HL-60 (cell line): ENCODE results near the gene PNKP.

Source experiments
- CTCF ChIP-seq: IDR thresholded peaks from one replicate; pipeline ENCODE4 v1.5.1; 2011; ENCODE audit warnings: low read length, control low read depth, inconsistent platforms; ENCODE audit not compliant: insufficient read depth
- GABPA ChIP-seq: IDR thresholded peaks from 2 replicates; pipeline ENCODE4 v1.6.1; 2012; ENCODE audit warnings: low read depth
- POLR2AphosphoS5 ChIP-seq: IDR thresholded peaks from 2 replicates; pipeline ENCODE4 v1.6.1; 2012; ENCODE audit warnings: low read depth
- SPI1 ChIP-seq: IDR thresholded peaks from 2 replicates; pipeline ENCODE4 v1.6.1; 2012; ENCODE audit warnings: low read depth, mild to moderate bottlenecking, borderline replicate concordance
- TF ChIP-seq, protein P1 (sequence below): IDR thresholded peaks from 2 replicates; pipeline ENCODE4 v1.6.1; 2012; ENCODE audit warnings: low read depth; ENCODE audit not compliant: insufficient replicate concordance

DNA sequence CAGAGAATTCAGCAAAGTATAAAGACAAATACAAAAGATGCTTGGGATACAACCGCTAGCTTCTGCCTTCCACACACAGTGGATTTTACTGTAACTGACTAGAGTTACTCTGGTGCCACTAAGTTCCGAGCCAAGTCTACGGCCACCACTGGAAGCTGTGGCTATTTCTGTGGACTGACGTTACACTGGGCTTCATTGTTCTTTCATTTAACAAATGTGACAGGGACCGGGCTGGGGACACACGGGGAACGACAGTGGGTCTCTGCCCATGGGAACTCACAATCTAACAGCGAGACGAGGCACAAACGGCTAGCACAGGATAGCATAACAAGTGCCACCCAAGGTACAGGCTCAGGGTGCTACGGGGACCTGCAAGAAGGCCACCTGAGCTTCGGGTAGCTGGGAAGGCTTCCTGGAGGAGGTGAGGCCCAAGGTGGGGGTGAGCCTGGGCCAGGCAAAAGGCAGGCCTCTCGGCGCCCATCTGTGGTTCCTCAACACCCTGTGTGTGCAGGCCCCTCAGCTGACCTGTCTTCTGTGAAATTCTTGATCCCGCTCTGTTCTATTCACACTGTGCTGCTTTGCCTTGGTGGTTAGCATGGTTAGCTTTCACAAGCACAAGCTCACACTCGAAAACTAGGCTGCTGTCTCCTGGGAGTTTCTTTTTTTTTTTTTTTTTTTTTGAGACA lies 39.6 kb upstream of the PNKP start:
- no peak for TF ChIP-seq SPI1
- TF ChIP-seq CTCF, result no peak
- TF ChIP-seq POLR2AphosphoS5, result peak; percentile 13; the same call in 1 of the 2 replicates
- TF ChIP-seq, protein P1, sequence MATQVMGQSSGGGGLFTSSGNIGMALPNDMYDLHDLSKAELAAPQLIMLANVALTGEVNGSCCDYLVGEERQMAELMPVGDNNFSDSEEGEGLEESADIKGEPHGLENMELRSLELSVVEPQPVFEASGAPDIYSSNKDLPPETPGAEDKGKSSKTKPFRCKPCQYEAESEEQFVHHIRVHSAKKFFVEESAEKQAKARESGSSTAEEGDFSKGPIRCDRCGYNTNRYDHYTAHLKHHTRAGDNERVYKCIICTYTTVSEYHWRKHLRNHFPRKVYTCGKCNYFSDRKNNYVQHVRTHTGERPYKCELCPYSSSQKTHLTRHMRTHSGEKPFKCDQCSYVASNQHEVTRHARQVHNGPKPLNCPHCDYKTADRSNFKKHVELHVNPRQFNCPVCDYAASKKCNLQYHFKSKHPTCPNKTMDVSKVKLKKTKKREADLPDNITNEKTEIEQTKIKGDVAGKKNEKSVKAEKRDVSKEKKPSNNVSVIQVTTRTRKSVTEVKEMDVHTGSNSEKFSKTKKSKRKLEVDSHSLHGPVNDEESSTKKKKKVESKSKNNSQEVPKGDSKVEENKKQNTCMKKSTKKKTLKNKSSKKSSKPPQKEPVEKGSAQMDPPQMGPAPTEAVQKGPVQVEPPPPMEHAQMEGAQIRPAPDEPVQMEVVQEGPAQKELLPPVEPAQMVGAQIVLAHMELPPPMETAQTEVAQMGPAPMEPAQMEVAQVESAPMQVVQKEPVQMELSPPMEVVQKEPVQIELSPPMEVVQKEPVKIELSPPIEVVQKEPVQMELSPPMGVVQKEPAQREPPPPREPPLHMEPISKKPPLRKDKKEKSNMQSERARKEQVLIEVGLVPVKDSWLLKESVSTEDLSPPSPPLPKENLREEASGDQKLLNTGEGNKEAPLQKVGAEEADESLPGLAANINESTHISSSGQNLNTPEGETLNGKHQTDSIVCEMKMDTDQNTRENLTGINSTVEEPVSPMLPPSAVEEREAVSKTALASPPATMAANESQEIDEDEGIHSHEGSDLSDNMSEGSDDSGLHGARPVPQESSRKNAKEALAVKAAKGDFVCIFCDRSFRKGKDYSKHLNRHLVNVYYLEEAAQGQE, result no peak
- TF ChIP-seq GABPA, result no peak
